ENCODE data around the gene SASH1.

Gene SASH1

DNA sequence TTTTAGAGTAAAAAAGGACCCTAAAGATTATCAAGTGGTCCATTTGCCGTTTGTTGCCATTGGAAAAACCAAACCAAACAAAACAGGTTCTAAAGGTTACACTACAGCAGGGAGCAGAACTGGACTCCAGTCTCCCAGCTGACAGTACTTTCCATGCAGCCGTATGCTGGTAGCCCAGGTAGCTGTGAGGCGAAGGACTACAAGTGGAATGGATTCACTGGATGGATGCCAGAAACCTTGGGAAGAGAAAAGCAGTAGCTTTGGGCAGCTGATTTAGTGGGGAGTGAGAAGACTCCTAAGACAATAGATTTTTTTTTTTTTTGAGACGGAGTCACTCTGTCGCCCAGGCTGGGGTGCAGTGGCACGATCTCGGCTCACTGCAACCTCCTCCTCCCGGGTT, 88.3 kb downstream of the SASH1 start:
- Histone ChIP-seq H2AFZ (ENCODE audit: low read length) (no peak overlapping the region), H3K79me2 (ENCODE audit: insufficient read depth, low read length) (no peaks in the 10 kb centered on the region), H3K9ac (ENCODE audit: low read length) (no peak overlapping the region), H3K27me3 (ENCODE audit: insufficient read depth, low read length) (no peaks in the 10 kb centered on the region), H3K27ac (ENCODE audit: low read depth, low read length, poor library complexity, severe bottlenecking) (no peak overlapping the region), H3K36me3 (ENCODE audit: insufficient read depth, low read length) (no peaks in the 10 kb centered on the region), H3F3A (ENCODE audit: insufficient read depth, low read length) (no peaks in the 10 kb centered on the region), H3K9me3 (ENCODE audit: low read length) (no peaks in the 10 kb centered on the region), H3K9me2 (ENCODE audit: low read depth, low read length) (no peaks in the 10 kb centered on the region), H3K4me1 (ENCODE audit: insufficient read depth, low read length, severe bottlenecking) (no peaks in the 10 kb centered on the region), H4K20me1 (ENCODE audit: insufficient read depth, low read length) (no peaks in the 10 kb centered on the region), H3K4me3 (ENCODE audit: low read depth, low read length, poor library complexity, severe bottlenecking) (no peak overlapping the region), H3K4me2 (ENCODE audit: low read length) (no peak overlapping the region)
- TF ChIP-seq, protein P1, sequence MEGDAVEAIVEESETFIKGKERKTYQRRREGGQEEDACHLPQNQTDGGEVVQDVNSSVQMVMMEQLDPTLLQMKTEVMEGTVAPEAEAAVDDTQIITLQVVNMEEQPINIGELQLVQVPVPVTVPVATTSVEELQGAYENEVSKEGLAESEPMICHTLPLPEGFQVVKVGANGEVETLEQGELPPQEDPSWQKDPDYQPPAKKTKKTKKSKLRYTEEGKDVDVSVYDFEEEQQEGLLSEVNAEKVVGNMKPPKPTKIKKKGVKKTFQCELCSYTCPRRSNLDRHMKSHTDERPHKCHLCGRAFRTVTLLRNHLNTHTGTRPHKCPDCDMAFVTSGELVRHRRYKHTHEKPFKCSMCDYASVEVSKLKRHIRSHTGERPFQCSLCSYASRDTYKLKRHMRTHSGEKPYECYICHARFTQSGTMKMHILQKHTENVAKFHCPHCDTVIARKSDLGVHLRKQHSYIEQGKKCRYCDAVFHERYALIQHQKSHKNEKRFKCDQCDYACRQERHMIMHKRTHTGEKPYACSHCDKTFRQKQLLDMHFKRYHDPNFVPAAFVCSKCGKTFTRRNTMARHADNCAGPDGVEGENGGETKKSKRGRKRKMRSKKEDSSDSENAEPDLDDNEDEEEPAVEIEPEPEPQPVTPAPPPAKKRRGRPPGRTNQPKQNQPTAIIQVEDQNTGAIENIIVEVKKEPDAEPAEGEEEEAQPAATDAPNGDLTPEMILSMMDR (IDR thresholded peaks at IDR 0.05; ENCODE audit: low read length): no peak
- no peak for TF ChIP-seq EZH2 (IDR thresholded peaks at IDR 0.05; ENCODE audit: borderline replicate concordance, low read length)

DNA sequence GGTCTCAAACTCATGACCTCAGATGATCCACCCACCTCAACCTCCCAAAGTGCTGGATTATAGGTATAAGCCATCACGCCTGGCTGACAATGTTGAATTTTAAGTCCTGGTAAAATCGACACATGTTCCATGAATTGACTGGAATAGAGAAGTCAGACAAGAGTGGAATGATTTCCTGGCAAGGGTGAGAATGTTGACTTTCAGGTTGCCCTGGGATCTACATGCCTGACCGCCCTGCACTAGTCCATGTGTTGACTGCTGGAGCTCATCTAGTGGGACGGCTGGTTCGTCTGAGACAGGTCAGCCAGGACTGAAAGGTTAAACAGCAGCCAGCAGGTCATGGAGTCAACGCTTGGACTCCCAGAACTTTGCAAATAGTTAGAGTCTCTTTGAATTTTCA, 88.8 kb downstream of the SASH1 start:
- Histone ChIP-seq H3K4me2 (ENCODE audit: low read length) (no peak overlapping the region), H2AFZ (ENCODE audit: low read length) (no peak overlapping the region), H3F3A (ENCODE audit: insufficient read depth, low read length) (no peaks in the 10 kb centered on the region), H3K9me3 (ENCODE audit: low read length) (no peaks in the 10 kb centered on the region), H3K9ac (ENCODE audit: low read length) (no peak overlapping the region), H3K27me3 (ENCODE audit: insufficient read depth, low read length) (no peaks in the 10 kb centered on the region), H3K4me3 (ENCODE audit: low read depth, low read length, poor library complexity, severe bottlenecking) (no peak overlapping the region), H3K79me2 (ENCODE audit: insufficient read depth, low read length) (no peaks in the 10 kb centered on the region), H3K4me1 (ENCODE audit: insufficient read depth, low read length, severe bottlenecking) (no peaks in the 10 kb centered on the region), H4K20me1 (ENCODE audit: insufficient read depth, low read length) (no peaks in the 10 kb centered on the region), H3K36me3 (ENCODE audit: insufficient read depth, low read length) (no peaks in the 10 kb centered on the region), H3K9me2 (ENCODE audit: low read depth, low read length) (no peaks in the 10 kb centered on the region), H3K27ac (ENCODE audit: low read depth, low read length, poor library complexity, severe bottlenecking) (no peak overlapping the region)
- TF ChIP-seq EZH2 (IDR thresholded peaks at IDR 0.05; ENCODE audit: borderline replicate concordance, low read length): no peak
- TF ChIP-seq, protein P1 (IDR thresholded peaks at IDR 0.05; ENCODE audit: low read length): no peak

- no peaks in the 10 kb centered on the region for H3K79me2 ChIP-seq (ENCODE audit: insufficient read depth, low read length)
- no peaks in the 10 kb centered on the region for H3K9me2 ChIP-seq (ENCODE audit: low read depth, low read length)
- no peaks in the 10 kb centered on the region for H3K27me3 ChIP-seq (ENCODE audit: insufficient read depth, low read length)
- H4K20me1 ChIP-seq (ENCODE audit: insufficient read depth, low read length): no peaks in the 10 kb centered on the region
- H3K27ac ChIP-seq (ENCODE audit: low read depth, low read length, poor library complexity, severe bottlenecking): no peak overlapping the region
- no peaks in the 10 kb centered on the region for H3K9me3 ChIP-seq (ENCODE audit: low read length)
- H3K4me2 ChIP-seq (ENCODE audit: low read length): no peak overlapping the region
- H2AFZ ChIP-seq (ENCODE audit: low read length): no peak overlapping the region
- no peaks in the 10 kb centered on the region for H3K36me3 ChIP-seq (ENCODE audit: insufficient read depth, low read length)
- H3K4me3 ChIP-seq (ENCODE audit: low read depth, low read length, poor library complexity, severe bottlenecking): no peak overlapping the region
- no peak for TF ChIP-seq EZH2 (IDR thresholded peaks at IDR 0.05; ENCODE audit: borderline replicate concordance, low read length)
- TF ChIP-seq, protein P1 (IDR thresholded peaks at IDR 0.05; ENCODE audit: low read length): no peak
- H3K9ac ChIP-seq (ENCODE audit: low read length): no peak overlapping the region
- no peaks in the 10 kb centered on the region for H3F3A ChIP-seq (ENCODE audit: insufficient read depth, low read length)
- no peaks in the 10 kb centered on the region for H3K4me1 ChIP-seq (ENCODE audit: insufficient read depth, low read length, severe bottlenecking)
These were observed 89.2 kb downstream of the SASH1 start for GRCh38 chr6:148431840-148432239.
